Activated naive CD4-positive, alpha-beta T cell treated with anti-CD3 and anti-CD28 coated beads, Interleukin-2, amount 10 ng/mL, durations not matched to agents 7 days and 5 days (primary cell): Measurements from ENCODE around the gene GALT.

Experiments
- CTCF ChIA-PET: fragments of 350-600 bp; sonication (Branson Sonifier 250); formaldehyde crosslinking; loops from one replicate; lab custom pipeline; 2021; ENCODE audit warnings: antibody characterized with exemption; lab: Charles Lee
- DNase-seq: peaks from one replicate; pipeline ENCODE4 v3.0.0-alpha.2; 2020
- H3K27ac Mint-ChIP-seq: one replicate; pipeline ENCODE4 v1.8.0; 2021; ENCODE audit warnings: mild to moderate bottlenecking, moderate library complexity, mixed read lengths
- H3K27me3 Mint-ChIP-seq: one replicate; pipeline ENCODE4 v1.8.0; 2021; ENCODE audit warnings: mild to moderate bottlenecking, mixed read lengths
- H3K36me3 Mint-ChIP-seq: one replicate; pipeline ENCODE4 v1.8.0; 2021; ENCODE audit warnings: mixed read lengths
- H3K4me1 Mint-ChIP-seq: one replicate; pipeline ENCODE4 v1.8.0; 2021; ENCODE audit warnings: mixed read lengths
- H3K4me3 Mint-ChIP-seq: one replicate; pipeline ENCODE4 v1.8.0; 2021; ENCODE audit warnings: mild to moderate bottlenecking, moderate library complexity, mixed read lengths
- H3K9me3 Mint-ChIP-seq: one replicate; pipeline ENCODE4 v1.8.0; 2021; ENCODE audit warnings: mixed read lengths

The GALT gene

GRCh38 chr9:34646211-34647083 is at the start of gene GALT:
Gene GALT, plus strand, starts transcription at chr9:34646675. Its CDS starts 30 bp downstream, at chr9:34646705.
- Mint-ChIP-seq H3K4me1 (peaks cover 34% of the 10 kb centered on the region), H3K4me3 (peak within 1 kb of the TSS; percentile 97), H3K9me3 (no peaks in the 10 kb centered on the region), H3K36me3 (peaks cover 34% of the 10 kb centered on the region), H3K27ac (peak within 1 kb of the TSS; percentile 91), H3K27me3 (no peaks in the 10 kb centered on the region)
- DNase-seq, result peak; percentile 99
- CTCF ChIA-PET, result interaction anchor here (0.6 to 4.5 kb wide), 11 partner anchors 8 to 1301 kb away, joined by 3 to 36 read pairs (median 5); partner anchors contain the start of genes CCL27, DCTN3 and SIGMAR1

DNA sequence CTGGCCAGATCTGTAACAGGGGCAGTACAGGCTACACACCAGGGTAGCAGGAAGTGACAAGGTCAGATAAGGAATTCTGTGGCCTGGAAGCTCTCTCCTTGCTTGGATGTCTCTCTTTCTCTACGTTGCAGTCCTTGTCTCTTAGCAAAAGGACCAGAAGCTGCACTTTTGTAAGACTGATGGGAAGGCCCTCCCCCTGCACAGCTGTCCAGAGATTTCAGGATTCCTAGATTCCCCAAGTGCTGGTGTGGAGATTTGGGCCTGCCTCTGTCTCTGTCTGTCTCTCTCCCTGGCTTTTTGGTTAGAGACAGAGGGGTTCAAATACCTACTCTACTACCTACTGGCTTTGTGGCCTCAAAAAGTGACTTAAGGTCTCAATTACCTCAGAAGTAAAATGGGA is 46.9 kb upstream of the GALT start:
- Mint-ChIP-seq H3K27me3 (peaks cover 53% of the 10 kb centered on the region), H3K4me3 (no peak overlapping the region), H3K4me1 (no peaks in the 10 kb centered on the region), H3K36me3 (no peaks in the 10 kb centered on the region), H3K27ac (no peak overlapping the region), H3K9me3 (no peaks in the 10 kb centered on the region)
- DNase-seq, result no peak
- CTCF ChIA-PET, result interaction anchor here (1.2 kb wide), 1 partner anchor 12 kb away, joined by 3 read pairs; the partner anchor contains the start of gene RPP25L

- H3K27me3 Mint-ChIP-seq, result peaks cover 57% of the 10 kb centered on the region
- CTCF ChIA-PET, result interaction anchor here (1.0 to 1.1 kb wide), 2 partner anchors 8 to 16 kb away, joined by 3 to 4 read pairs; no protein-coding TSS in a partner anchor
- H3K27ac Mint-ChIP-seq, result no peak overlapping the region
- no peaks in the 10 kb centered on the region for H3K9me3 Mint-ChIP-seq
- H3K36me3 Mint-ChIP-seq, result no peaks in the 10 kb centered on the region
- H3K4me3 Mint-ChIP-seq, result no peak overlapping the region
- H3K4me1 Mint-ChIP-seq, result no peaks in the 10 kb centered on the region
- no peak for DNase-seq
Observed at GRCh38 chr9:34600908-34601307, 45.6 kb upstream of the GALT start.

- Mint-ChIP-seq H3K27ac (no peak overlapping the region), H3K4me1 (no peaks in the 10 kb centered on the region), H3K27me3 (peaks cover 47% of the 10 kb centered on the region), H3K9me3 (no peaks in the 10 kb centered on the region), H3K36me3 (no peaks in the 10 kb centered on the region), H3K4me3 (no peak overlapping the region)
- CTCF ChIA-PET, result interaction anchor here (0.6 to 2.2 kb wide), 9 partner anchors 11 to 1198 kb away, joined by 3 to 13 read pairs (median 4); partner anchors contain the start of gene DCTN3
- DNase-seq, result no peak
Observed at GRCh38 chr9:34601937-34602573, 44.4 kb upstream of the GALT start.

- CTCF ChIA-PET, result interaction anchor here (0.7 to 4.6 kb wide), 23 partner anchors 9 to 349 kb away, joined by 3 to 33 read pairs (median 5); partner anchors contain the start of gene DCTN3
- Mint-ChIP-seq H3K27ac (no peak overlapping the region), H3K27me3 (peaks cover 39% of the 10 kb centered on the region), H3K4me3 (no peak overlapping the region), H3K36me3 (no peaks in the 10 kb centered on the region), H3K9me3 (no peaks in the 10 kb centered on the region), H3K4me1 (no peaks in the 10 kb centered on the region)
- DNase-seq, result peak; percentile 88
Observed at GRCh38 chr9:34603610-34604231, 42.8 kb upstream of the GALT start.

GRCh38 chr9:34606190-34606589 is 40.3 kb upstream of the GALT start:
- no peak overlapping the region for H3K27ac Mint-ChIP-seq
- DNase-seq, result no peak
- H3K4me1 Mint-ChIP-seq, result peaks cover 9% of the 10 kb centered on the region
- H3K36me3 Mint-ChIP-seq, result peaks cover 3% of the 10 kb centered on the region
- peaks cover 19% of the 10 kb centered on the region for H3K27me3 Mint-ChIP-seq
- CTCF ChIA-PET, result interaction anchor here (0.7 to 4.6 kb wide), 5 partner anchors 23 to 227 kb away, joined by 4 to 33 read pairs (median 5); partner anchors contain the start of gene ARID3C
- no peak overlapping the region for H3K4me3 Mint-ChIP-seq
- H3K9me3 Mint-ChIP-seq, result no peaks in the 10 kb centered on the region

DNA sequence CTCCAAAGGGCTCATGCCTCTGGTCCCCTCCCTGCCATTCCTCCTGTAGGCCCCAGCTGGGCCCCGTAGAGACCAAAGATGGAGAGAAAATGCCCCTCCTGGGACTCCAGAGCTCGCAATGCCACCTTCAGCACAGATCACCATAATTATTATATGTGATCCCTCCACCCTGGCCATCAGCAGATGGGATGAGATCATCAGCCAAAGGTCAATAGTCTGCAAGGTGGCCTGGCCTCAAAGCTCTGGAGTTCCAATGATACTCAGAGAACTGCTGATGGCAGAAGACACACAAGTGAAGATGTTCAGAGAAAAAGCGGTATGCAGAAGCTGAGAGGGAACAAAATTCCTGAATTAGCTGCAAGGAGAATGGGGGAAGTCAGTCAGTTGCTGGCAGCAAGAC is 39.6 kb upstream of the GALT start:
- H3K9me3 Mint-ChIP-seq, result no peaks in the 10 kb centered on the region
- no peak overlapping the region for H3K27ac Mint-ChIP-seq
- H3K27me3 Mint-ChIP-seq, result peaks cover 13% of the 10 kb centered on the region
- DNase-seq, result no peak
- peaks cover 14% of the 10 kb centered on the region for H3K4me1 Mint-ChIP-seq
- H3K4me3 Mint-ChIP-seq, result no peak overlapping the region
- peaks cover 8% of the 10 kb centered on the region for H3K36me3 Mint-ChIP-seq
- CTCF ChIA-PET, result interaction anchor here (0.8 to 4.6 kb wide), 4 partner anchors 15 to 747 kb away, joined by 3 to 33 read pairs (median 4); no protein-coding TSS in a partner anchor

GRCh38 chr9:34607331-34607730 is 39.1 kb upstream of the GALT start:
- peaks cover 8% of the 10 kb centered on the region for H3K36me3 Mint-ChIP-seq
- H3K27ac Mint-ChIP-seq, result no peak overlapping the region
- peaks cover 17% of the 10 kb centered on the region for H3K4me1 Mint-ChIP-seq
- CTCF ChIA-PET, result interaction anchor here (0.8 to 4.6 kb wide), 4 partner anchors 16 to 748 kb away, joined by 3 to 33 read pairs (median 4); no protein-coding TSS in a partner anchor
- peaks cover 13% of the 10 kb centered on the region for H3K27me3 Mint-ChIP-seq
- no peak overlapping the region for H3K4me3 Mint-ChIP-seq
- no peak for DNase-seq
- no peaks in the 10 kb centered on the region for H3K9me3 Mint-ChIP-seq

GRCh38 chr9:34610434-34611206 is 35.9 kb upstream of the GALT start:
- H3K9me3 Mint-ChIP-seq, result no peaks in the 10 kb centered on the region
- no peaks in the 10 kb centered on the region for H3K27me3 Mint-ChIP-seq
- H3K4me3 Mint-ChIP-seq, result peak overlapping the region; percentile 91
- H3K36me3 Mint-ChIP-seq, result peaks cover 20% of the 10 kb centered on the region
- H3K27ac Mint-ChIP-seq, result no peak overlapping the region
- CTCF ChIA-PET, result interaction anchor here (1.0 to 8.5 kb wide), 4 partner anchors 12 to 92 kb away, joined by 3 to 130 read pairs (median 4); partner anchors contain the start of gene SIGMAR1
- no peak for DNase-seq
- peaks cover 26% of the 10 kb centered on the region for H3K4me1 Mint-ChIP-seq

DNA sequence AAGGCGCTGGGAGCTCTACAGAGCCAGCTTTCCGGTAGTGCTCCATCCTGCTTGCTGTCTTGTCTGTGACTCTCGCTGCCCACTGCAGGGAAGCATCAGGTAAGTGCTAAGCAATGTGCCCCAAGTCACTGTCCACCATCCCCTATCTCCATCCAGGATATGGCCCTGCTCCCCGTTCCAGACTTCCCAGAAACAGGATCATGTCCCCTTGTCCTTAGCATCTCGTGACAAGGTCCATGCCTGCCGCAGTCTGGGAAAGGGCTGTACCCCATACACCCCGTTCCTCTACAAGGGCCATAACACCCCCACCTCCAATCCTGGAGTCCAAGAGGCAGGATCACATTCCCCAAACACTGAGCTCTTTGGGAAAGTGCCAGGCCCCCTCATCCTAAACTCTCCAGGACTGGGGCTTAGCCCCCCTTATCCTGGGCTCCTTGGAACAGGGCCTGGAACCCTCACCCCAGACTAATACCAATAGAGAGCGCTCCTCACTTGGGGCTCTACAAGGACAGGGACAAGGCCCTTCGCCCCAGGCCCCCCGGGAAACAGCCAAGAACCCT is 35.1 kb upstream of the GALT start:
- Mint-ChIP-seq H3K9me3 (no peaks in the 10 kb centered on the region), H3K4me3 (peak overlapping the region; percentile 91), H3K4me1 (peaks cover 26% of the 10 kb centered on the region), H3K27ac (peak overlapping the region; percentile 89), H3K36me3 (peaks cover 22% of the 10 kb centered on the region), H3K27me3 (no peaks in the 10 kb centered on the region)
- no peak for DNase-seq
- CTCF ChIA-PET, result interaction anchor here (1.0 to 8.5 kb wide), 5 partner anchors 12 to 153 kb away, joined by 3 to 130 read pairs (median 4); partner anchors contain the start of genes DNAI1, FAM219A and SIGMAR1

- H3K27me3 Mint-ChIP-seq, result no peaks in the 10 kb centered on the region
- peak within 1 kb of the TSS; percentile 89 for H3K27ac Mint-ChIP-seq
- peaks cover 26% of the 10 kb centered on the region for H3K4me1 Mint-ChIP-seq
- peak; percentile 88 for DNase-seq
- CTCF ChIA-PET, result interaction anchor here (1.0 to 8.5 kb wide), 5 partner anchors 10 to 154 kb away, joined by 3 to 130 read pairs (median 4); partner anchors contain the start of genes DNAI1, FAM219A and SIGMAR1
- peaks cover 28% of the 10 kb centered on the region for H3K36me3 Mint-ChIP-seq
- no peaks in the 10 kb centered on the region for H3K9me3 Mint-ChIP-seq
- peak within 1 kb of the TSS; percentile 91 for H3K4me3 Mint-ChIP-seq
Observed at GRCh38 chr9:34611811-34612787, 34.4 kb upstream of the GALT start, which contains the start of gene RPP25L. Gene RPP25L, minus strand, starts transcription at chr9:34612097. Its CDS starts 801 bp downstream, at chr9:34611296.
